ENCODE measurements around the gene ARMC9. TPM values are rescaled to one million over a fixed set of nuclear protein-coding genes. Genes with fewer than 3 reads are reported as not detected.
"Not testable (repeated sequence)": the region's sequence is repeated elsewhere in the genome, so short reads cannot be mapped to it uniquely, and the experiment has no call there.

Gene ARMC9
- total RNA-seq, 2 donors from 2014 or later: 2.0 to 4.0 TPM

GRCh38 chr2:231362555-231363184 lies 164.2 kb downstream of the ARMC9 start:
- Mint-ChIP-seq H3K9me3 (no peaks in the 10 kb centered on the region), H3K36me3 (no peaks in the 10 kb centered on the region), H3K27ac (peak overlapping the region; percentile 27 to 44)
- ATAC-seq (peak in 1 of 2 donors; percentile 16), DNase-seq (ENCODE audit: low spot score in 2 of 2) (no peak)

DNA sequence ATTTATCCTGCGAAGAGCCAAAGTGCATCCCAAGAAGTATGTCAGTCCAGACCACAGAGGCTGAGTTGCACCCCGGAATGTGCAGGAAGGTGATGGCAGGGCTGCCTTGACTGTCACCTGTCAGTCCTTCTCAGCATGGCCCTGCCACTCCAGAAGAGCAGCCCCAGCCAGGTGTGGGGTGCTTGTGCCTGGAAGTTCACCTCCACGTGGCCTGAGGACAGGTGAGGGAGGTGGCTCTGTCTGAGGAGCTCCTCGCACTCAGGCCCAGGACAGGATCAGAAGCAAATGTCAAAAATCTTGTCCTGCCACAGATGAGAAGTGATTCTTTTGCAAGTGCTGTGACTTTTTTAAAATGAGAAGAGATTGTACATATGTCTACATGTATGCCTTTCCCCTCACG lies 165.6 kb downstream of the ARMC9 start:
- ATAC-seq: no peak

GRCh38 chr2:231364961-231365810 lies 166.8 kb downstream of the ARMC9 start:
- ATAC-seq (no peak), DNase-seq (ENCODE audit: low spot score in 2 of 2) (no peak)
- Mint-ChIP-seq H3K9me3 (no peaks in the 10 kb centered on the region), H3K27ac (no peak overlapping the region), H3K36me3 (no peaks in the 10 kb centered on the region)

More for the DNA sequence above, 165.6 kb downstream of the ARMC9 start:
- DNase-seq (ENCODE audit: low spot score in 2 of 2): no peak
- no peaks in the 10 kb centered on the region for H3K36me3 Mint-ChIP-seq
- H3K27ac Mint-ChIP-seq: no peak overlapping the region
- H3K9me3 Mint-ChIP-seq: no peaks in the 10 kb centered on the region

DNA sequence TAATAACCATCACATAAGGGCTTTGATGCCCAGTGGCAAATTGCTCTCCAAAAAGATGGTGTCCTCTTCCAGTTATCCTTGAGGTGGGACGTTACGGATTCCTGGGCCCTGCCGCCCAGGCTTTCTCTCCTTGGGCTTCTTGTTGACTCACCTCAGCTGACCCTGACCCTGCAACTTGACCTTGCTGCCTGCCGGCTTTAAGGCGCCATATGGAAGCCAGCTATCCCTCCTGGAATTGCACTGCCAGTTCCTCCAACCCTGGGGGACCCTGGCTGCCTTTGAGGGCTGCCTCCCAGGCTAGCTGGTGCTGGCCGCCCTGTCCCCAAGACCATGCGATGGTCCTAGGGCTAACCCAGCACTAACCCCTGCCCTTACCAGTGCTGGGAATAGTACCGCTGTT lies 168.7 kb downstream of the ARMC9 start:
- Mint-ChIP-seq H3K27ac (no peak overlapping the region), H3K9me3 (no peaks in the 10 kb centered on the region), H3K36me3 (no peaks in the 10 kb centered on the region)
- no peak for ATAC-seq
- DNase-seq (ENCODE audit: low spot score in 2 of 2): no peak

- Mint-ChIP-seq H3K9me3 (no peaks in the 10 kb centered on the region), H3K27ac (no peak overlapping the region), H3K36me3 (no peaks in the 10 kb centered on the region)
- DNase-seq (ENCODE audit: low spot score in 2 of 2) (no peak), ATAC-seq (no peak)
Measured at GRCh38 chr2:231369580-231370428, 171.4 kb downstream of the ARMC9 start.

DNA sequence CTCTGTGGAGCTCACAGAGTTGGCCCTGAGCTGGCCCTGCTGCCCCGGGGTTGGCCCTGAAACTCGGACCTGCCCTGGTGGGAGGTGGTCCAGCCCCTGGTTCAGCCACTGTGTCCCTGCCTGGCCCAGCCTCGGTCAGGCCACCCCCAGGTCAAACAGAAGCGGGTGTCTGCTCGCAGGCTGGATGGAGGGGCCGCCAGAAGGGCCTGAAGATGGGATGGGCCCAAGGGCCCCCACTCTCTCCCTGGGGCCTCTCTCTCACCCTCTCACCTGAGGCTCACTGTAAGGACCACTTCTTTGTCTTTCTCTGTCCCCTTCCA lies 172.0 kb downstream of the ARMC9 start:
- no peak for ATAC-seq
- DNase-seq (ENCODE audit: low spot score in 2 of 2): no peak
- Mint-ChIP-seq H3K9me3 (no peaks in the 10 kb centered on the region), H3K36me3 (no peaks in the 10 kb centered on the region), H3K27ac (no peak overlapping the region)

DNA sequence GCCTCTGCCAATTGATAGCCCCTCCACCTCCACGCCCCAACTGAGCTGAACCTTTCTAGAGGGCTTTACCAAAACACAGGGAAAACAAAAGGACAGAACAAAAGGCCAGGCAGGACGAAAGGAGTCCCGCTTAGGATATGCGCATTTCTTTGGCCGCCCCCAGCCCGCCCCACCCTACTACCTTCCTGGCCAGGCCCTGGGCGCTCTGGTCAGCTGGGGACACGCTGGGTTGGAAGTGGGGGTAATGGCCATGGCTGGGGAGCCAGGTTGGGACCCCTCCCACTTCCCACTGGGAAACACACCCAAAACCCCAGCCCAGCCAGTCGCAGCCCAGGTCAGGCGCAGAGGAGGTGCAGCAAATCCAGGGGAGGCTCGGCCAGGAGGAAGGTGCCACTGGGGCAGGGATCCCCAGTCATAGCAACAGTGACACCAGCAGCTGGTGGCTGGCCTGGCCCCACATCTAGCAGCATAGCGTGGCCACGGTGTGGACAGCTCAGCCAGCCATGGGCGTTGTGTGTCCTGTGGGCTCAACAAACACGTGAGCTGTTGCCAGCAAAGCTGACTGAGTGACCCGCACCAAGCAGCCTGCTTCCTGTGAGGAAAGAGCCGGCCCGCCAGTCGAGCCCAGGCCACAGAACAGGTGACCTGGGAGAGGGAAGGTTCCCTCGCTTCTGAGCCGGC lies 172.5 kb downstream of the ARMC9 start:
- H3K27ac Mint-ChIP-seq: no peak overlapping the region
- ATAC-seq (no peak), DNase-seq (ENCODE audit: low spot score in 2 of 2) (no peak)
- H3K36me3 Mint-ChIP-seq: no peaks in the 10 kb centered on the region
- no peaks in the 10 kb centered on the region for H3K9me3 Mint-ChIP-seq

DNA sequence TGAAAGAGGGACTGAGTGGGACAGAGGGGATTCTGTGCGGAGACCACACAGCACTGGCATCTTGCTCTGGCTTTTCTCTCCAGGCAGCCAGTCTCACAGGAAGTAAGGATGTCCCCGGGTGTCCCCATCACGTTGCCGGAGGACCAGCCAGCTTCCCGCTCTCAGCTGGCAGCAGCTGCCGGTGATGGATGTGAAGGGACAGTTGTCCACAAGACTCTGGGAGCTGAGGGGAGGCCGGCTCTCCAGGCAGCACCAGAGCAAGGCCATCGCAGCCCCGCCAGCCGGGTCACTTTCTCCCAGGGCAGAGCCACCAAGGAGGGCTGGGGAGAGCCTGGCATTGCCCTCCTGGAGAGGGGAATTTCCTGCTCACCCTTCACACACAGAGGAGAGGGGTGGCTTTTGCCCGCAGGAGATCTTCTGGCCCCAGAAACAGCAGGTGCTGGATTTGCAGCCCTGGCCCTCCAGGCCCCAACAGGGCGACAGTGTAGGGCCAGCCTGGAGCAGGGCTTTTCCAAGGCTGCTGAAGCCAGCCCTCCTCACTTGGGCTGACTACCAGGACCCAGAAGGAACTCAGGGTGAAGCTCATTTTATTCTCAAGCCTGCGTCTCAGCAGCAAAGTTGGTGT lies 173.1 kb downstream of the ARMC9 start:
- DNase-seq (ENCODE audit: low spot score in 2 of 2) (no peak), ATAC-seq (no peak)
- no peaks in the 10 kb centered on the region for H3K9me3 Mint-ChIP-seq
- no peak overlapping the region for H3K27ac Mint-ChIP-seq
- no peaks in the 10 kb centered on the region for H3K36me3 Mint-ChIP-seq

GRCh38 chr2:231372326-231372725 lies 173.9 kb downstream of the ARMC9 start:
- DNase-seq (ENCODE audit: low spot score in 2 of 2) (no peak), ATAC-seq (no peak)
- Mint-ChIP-seq H3K9me3 (no peaks in the 10 kb centered on the region), H3K36me3 (no peaks in the 10 kb centered on the region), H3K27ac (no peak overlapping the region)

DNA sequence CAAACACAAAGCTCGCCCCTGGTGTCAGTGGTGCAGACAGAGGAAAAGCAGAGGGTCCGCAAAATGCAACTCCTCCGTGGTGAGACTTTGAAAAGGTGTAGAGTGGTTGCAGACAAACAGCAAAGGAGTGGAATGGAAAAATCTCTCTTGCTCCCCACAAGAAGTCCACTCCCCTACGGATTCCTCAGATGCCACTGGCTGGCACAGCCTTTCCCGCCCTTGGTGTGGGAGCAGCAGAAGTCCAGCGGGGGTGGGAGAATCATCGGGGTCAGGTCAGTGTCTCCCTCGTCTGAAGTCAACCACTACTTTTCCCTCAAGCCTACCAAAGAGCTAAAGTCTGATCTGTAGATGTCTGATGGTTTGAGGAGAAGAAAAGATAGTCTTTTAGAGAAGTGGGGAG lies 174.8 kb downstream of the ARMC9 start:
- H3K27ac Mint-ChIP-seq: no peak overlapping the region
- DNase-seq (ENCODE audit: low spot score in 2 of 2) (no peak), ATAC-seq (no peak)
- H3K36me3 Mint-ChIP-seq: no peaks in the 10 kb centered on the region
- no peaks in the 10 kb centered on the region for H3K9me3 Mint-ChIP-seq

DNA sequence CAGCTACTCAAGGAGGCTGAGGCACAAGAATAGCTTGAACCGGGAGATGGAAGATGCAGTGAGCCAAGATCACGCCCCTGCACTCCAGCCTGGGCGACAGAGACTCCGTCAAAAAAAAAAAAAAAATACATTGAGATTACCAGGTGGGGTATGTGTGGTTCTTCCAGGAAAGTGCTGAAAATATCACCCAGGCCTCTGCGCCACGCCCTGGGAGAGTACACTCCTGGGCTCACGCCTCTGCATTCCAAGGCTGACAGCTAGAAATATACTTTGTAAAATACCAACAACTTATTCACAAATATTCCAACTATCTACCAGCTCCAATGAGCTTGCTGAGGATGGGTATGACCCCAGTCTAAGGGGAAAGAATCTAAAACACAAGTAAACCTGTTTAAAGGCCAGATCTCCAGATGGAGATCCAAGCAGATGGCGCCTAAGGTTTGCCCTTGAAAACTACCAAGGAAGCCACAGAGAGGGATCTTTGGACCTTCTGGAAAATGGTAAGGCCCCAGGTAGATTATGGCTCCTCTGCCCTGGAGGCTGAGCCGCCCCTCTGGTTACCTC lies 175.4 kb downstream of the ARMC9 start:
- Mint-ChIP-seq H3K9me3 (no peaks in the 10 kb centered on the region), H3K36me3 (no peaks in the 10 kb centered on the region), H3K27ac (peak overlapping the region in 1 of 2 donors; percentile 29)
- ATAC-seq (no peak), DNase-seq (ENCODE audit: low spot score in 2 of 2) (no peak)

DNA sequence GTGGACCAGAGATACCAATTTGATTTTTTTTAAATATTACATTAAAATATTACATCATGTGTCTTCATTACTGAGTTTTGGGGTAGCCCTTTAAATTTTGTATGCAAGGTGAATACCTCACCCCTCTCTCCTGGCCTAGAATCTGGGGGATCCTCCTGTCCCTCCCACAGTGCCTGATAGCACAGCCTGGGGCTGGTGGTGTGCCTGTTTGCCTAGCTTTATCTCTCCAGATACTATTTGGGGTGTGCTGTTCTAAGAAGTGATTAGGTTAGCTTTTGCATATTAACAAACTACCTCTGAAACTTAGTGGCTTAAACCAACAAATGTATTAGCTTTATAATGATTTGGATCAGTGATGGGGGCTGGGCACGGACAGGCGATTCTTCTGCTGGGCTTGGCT lies 176.3 kb downstream of the ARMC9 start:
- no peak for ATAC-seq
- DNase-seq (ENCODE audit: low spot score in 2 of 2): no peak
- H3K27ac Mint-ChIP-seq: no peak overlapping the region
- H3K9me3 Mint-ChIP-seq: no peaks in the 10 kb centered on the region
- no peaks in the 10 kb centered on the region for H3K36me3 Mint-ChIP-seq

- not testable (repeated sequence) for H3K36me3 Mint-ChIP-seq; H3K27ac Mint-ChIP-seq; H3K9me3 Mint-ChIP-seq; DNase-seq (ENCODE audit: low spot score in 2 of 2); ATAC-seq
Measured at GRCh38 chr2:231375994-231376615, 177.7 kb downstream of the ARMC9 start.

DNA sequence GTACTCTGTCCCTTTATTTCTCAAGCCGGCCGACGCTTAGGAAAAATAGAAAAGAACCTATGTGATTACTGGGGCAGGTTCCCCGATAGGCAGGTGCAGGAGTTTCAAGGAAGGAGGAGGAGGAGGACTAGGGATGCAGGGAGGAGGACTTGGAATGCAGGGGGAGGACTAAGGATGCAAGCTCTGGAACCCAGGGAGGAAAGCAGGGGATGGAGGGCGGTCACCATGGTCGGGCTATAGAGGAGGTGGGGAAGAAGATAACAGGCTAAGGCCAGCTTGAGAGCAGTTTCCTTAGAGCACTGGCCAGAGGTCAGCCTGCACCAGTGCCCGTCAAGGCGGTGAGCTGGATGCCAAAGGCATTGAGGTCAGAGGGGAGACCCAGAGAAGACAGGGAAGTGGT lies 178.4 kb downstream of the ARMC9 start:
- ATAC-seq: no peak
- Mint-ChIP-seq H3K9me3 (no peaks in the 10 kb centered on the region), H3K36me3 (no peaks in the 10 kb centered on the region), H3K27ac (no peak overlapping the region)
- no peak for DNase-seq (ENCODE audit: low spot score in 2 of 2)

DNA sequence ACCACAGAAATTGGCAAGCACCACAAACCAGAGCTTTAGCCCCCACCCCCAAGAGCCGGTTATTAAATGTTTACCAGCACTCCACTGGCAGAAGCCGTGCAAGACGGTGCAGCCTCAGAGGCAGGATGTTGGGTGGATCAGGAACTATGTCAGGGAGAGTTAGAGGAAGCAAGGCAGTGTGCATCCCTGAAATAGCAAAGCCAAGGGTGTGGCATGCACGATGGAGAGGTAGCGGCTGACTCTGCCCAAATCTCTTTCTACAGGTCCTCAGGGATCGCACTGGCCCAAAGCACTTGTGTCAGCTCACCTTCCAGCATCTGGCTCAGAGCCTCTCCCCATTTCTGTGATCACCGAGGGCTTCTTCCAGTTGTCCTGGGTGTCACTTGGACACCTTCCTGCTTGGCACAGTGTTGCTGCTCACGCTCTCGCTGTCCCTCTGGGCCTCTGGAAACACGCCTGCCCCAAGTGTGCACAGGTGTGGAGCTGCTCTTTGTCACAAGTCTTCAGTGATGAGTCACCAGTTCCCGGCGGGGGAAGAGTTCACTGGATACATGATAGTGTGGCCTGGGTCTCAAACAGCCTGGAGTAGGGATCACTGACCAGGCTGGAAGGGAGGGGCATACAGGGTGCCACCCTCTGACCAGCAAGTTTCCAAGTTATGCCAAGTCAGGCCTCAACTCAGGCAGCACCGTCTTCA lies 179.7 kb downstream of the ARMC9 start:
- DNase-seq (ENCODE audit: low spot score in 2 of 2) (no peak), ATAC-seq (no peak)
- Mint-ChIP-seq H3K9me3 (no peaks in the 10 kb centered on the region), H3K36me3 (no peaks in the 10 kb centered on the region), H3K27ac (peak overlapping the region in 1 of 2 donors; percentile 74)

Data from activated naive CD4-positive, alpha-beta T cell treated with anti-CD3 and anti-CD28 coated beads, Interleukin-2, amount 50 U/mL, for 72 hours (primary cell).